ENCODE results near the gene PLAC9.

DNA sequence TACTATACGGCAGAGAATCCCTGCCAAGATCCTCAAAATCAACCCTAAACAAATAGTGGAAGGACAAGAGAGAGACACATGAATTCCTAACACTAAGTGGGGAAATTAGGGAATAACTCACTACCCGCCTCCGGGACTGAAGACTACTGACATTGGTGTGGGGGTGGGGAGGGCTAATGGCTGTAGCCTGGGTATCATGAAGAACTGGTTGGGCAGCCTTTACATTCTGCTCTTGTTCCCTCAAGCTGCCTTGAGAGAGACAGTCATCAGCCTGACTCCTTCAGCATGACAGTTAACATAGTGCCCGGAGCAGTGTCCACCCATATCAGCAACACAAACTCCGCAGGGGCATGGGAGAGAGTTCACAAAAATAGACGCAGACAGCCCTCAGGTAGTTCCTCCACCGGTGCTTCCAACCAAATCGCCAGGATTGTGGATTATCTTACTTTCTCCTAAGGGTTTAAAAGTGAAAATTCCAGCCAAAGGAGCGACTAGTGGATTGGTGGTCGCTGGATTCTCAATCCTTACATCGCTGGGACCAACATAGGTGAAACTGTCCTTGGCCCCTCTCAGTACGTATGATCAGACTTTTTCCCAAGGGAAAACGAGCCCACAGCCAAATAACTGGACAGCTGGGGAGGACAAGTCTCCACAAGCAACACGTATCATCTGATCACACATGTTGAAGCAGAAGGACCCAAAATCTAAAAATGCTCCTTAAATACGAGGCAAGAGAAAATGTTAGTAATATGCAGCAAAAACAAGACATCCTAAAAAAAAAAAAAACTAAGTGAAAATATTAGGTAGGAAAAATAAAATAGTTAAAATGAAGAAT lies 31.5 kb upstream of the PLAC9 start:
- no peak for TF ChIP-seq EZH2 (IDR thresholded peaks at IDR 0.05; ENCODE audit: insufficient read depth, poor library complexity, severe bottlenecking)
- no peak for TF ChIP-seq EZH2phosphoT487 (IDR thresholded peaks at IDR 0.05; ENCODE audit: insufficient read depth, low read depth)
